ENCODE data around the gene RER1. TPM values are rescaled to one million over a fixed set of nuclear protein-coding genes. Genes with fewer than 3 reads are reported as not detected.

RER1 gene
- total RNA-seq, 1 donor from 2014 or later, result 105 TPM

DNA sequence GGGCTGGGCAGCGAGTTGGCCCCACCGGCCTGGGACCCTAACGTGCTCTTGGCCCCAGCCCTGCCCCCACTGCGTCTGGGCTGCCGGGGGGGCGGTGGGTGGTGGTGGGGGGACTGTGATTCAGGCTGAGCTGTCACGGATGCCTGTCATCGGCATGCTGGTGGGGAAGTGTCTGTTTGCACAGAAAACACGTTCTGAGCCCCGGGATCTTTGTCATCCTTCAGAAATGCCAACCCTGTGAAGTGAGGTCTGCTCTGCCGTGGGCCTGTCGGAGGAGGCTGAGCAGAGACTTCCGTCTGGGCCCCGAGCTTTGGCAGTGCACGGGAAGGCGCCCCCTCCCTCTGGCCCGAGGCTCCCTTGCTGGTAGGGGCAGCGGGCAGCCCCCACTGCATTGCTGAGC, 60.1 kb downstream of the RER1 start:
- no peaks in the 10 kb centered on the region for H3K4me1 Mint-ChIP-seq
- ChIA-PET CTCF (no interaction called here), POLR2A (no interaction called here)
- H3K9me3 Mint-ChIP-seq, result no peaks in the 10 kb centered on the region
- H3K4me3 Mint-ChIP-seq, result no peak overlapping the region
- no peaks in the 10 kb centered on the region for H3K27me3 Mint-ChIP-seq
- no peaks in the 10 kb centered on the region for H3K36me3 Mint-ChIP-seq (ENCODE audit: low read depth)
- ATAC-seq (ENCODE audit: low read depth) (no peak), DNase-seq (no peak)
- TF ChIP-seq, protein P1, sequence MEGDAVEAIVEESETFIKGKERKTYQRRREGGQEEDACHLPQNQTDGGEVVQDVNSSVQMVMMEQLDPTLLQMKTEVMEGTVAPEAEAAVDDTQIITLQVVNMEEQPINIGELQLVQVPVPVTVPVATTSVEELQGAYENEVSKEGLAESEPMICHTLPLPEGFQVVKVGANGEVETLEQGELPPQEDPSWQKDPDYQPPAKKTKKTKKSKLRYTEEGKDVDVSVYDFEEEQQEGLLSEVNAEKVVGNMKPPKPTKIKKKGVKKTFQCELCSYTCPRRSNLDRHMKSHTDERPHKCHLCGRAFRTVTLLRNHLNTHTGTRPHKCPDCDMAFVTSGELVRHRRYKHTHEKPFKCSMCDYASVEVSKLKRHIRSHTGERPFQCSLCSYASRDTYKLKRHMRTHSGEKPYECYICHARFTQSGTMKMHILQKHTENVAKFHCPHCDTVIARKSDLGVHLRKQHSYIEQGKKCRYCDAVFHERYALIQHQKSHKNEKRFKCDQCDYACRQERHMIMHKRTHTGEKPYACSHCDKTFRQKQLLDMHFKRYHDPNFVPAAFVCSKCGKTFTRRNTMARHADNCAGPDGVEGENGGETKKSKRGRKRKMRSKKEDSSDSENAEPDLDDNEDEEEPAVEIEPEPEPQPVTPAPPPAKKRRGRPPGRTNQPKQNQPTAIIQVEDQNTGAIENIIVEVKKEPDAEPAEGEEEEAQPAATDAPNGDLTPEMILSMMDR (IDR thresholded peaks at IDR 0.05), result no peak
- intact Hi-C loops (cut with micrococcal nuclease), result no loop called here
- no peak overlapping the region for H3K27ac Mint-ChIP-seq

DNA sequence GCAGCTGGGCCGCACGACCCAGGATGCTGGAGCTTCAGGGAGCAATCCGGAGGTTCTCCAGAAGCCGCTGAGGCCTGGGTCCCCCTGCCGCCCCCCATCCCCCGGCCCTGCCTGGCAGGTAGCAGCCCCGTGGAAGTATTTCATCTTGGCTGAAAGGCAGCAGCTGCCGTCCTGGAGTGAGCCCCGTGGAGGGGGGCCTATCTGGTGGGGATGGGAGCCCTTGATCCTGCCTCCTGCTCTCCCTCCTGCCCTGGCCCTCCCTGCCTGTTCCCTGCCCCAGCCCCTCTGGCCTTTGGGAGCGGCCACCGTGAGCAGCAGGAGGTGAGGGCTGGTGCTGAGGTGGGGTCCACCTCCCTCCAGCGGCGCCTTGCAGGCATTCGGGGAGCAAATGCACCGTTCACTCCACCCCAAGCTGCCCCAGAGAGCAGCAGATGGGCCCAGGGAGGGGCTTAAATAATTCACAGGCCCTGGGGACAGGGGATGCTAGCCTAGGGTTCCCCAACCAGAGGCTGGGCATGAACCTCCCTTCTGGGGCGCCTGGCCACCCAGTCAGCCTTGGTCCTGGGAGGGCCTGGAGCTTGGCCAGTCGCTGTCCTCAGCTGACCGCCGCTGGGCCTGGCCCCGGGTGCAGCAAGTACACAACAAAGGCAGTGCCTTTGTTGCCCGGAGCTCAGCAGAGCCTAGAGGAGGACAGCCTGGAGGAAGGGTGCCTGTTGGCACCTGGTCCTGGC, 60.7 kb downstream of the RER1 start:
- ATAC-seq (ENCODE audit: low read depth) (no peak), DNase-seq (no peak)
- Mint-ChIP-seq H3K4me3 (no peak overlapping the region), H3K4me1 (no peaks in the 10 kb centered on the region), H3K27ac (no peak overlapping the region), H3K27me3 (no peaks in the 10 kb centered on the region), H3K36me3 (ENCODE audit: low read depth) (no peaks in the 10 kb centered on the region), H3K9me3 (no peaks in the 10 kb centered on the region)
- TF ChIP-seq, protein P1 (IDR thresholded peaks at IDR 0.05), result no peak
- ChIA-PET CTCF (no interaction called here), POLR2A (no interaction called here)
- intact Hi-C loops (cut with micrococcal nuclease), result no loop called here

DNA sequence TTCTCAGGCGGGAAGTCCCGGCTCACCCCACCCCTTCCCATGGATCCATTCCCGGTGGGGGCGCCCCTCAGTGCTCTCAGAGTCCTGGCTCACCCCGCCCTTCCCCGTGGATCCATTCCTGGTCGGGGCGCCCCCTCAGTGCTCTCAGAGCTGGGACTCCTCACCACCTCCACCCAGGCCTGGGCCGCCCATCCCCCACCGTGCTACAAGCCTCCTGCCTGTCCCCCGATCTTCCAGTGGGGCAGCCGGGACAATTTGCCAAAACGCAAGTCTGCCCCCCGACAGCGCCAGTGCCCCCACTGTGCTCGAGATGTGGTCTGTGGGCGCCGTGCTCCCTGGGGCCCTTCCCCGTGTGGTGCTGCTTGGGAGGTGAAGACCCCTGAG, 61.3 kb downstream of the RER1 start:
- ChIA-PET POLR2A (no interaction called here), CTCF (no interaction called here)
- Mint-ChIP-seq H3K9me3 (no peaks in the 10 kb centered on the region), H3K27ac (no peak overlapping the region), H3K36me3 (ENCODE audit: low read depth) (no peaks in the 10 kb centered on the region), H3K4me3 (no peak overlapping the region), H3K4me1 (no peaks in the 10 kb centered on the region), H3K27me3 (no peaks in the 10 kb centered on the region)
- intact Hi-C loops (cut with micrococcal nuclease), result no loop called here
- no peak for ATAC-seq (ENCODE audit: low read depth)
- DNase-seq, result no peak
- TF ChIP-seq, protein P1 (IDR thresholded peaks at IDR 0.05), result no peak

DNA sequence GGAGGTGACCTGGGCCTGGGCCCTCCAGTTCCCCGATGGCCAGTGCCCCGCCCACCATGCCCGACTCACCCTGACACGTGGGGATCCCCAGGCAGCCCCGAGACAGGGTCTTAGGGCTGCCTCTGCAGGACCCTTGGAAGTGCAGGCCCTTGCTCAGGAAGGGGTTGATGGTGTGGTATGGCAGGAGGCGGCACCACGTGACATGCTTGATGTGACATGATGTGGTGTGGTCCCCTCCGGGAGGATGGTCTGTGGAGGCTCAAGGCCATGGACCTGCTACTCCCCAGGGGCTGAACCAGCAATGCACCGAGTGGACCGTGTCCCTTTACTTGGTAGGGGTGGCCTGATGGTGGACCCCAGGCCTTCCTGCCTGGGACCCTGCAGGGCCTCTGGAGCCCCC, 62.6 kb downstream of the RER1 start:
- ChIA-PET CTCF (no interaction called here), POLR2A (no interaction called here)
- intact Hi-C loops (cut with micrococcal nuclease), result no loop called here
- no peaks in the 10 kb centered on the region for H3K9me3 Mint-ChIP-seq
- H3K27me3 Mint-ChIP-seq, result no peaks in the 10 kb centered on the region
- ATAC-seq (ENCODE audit: low read depth) (no peak), DNase-seq (no peak)
- H3K27ac Mint-ChIP-seq, result no peak overlapping the region
- TF ChIP-seq, protein P1 (IDR thresholded peaks at IDR 0.05), result no peak
- no peaks in the 10 kb centered on the region for H3K36me3 Mint-ChIP-seq (ENCODE audit: low read depth)
- no peak overlapping the region for H3K4me3 Mint-ChIP-seq
- no peaks in the 10 kb centered on the region for H3K4me1 Mint-ChIP-seq

Other genes with a start within 250 kb of the RER1 start
- 73.7 and 83.9 TPM in 2 replicates for gene FAAP20, start 197.1 kb upstream of the RER1 start, total RNA-seq
- gene SKI, start 163.5 kb upstream of the RER1 start, total RNA-seq, result 37.2 and 37.6 TPM in 2 replicates
- 15.6 and 17.8 TPM in 2 replicates for gene MORN1, start 287 bp upstream of the RER1 start, total RNA-seq
- 17.4 and 18.9 TPM in 2 replicates for gene PEX10, start 20.7 kb downstream of the RER1 start, total RNA-seq
- gene PLCH2, start 84.4 kb downstream of the RER1 start, total RNA-seq, result 6.0 and 6.1 TPM in 2 replicates
- gene PANK4, start 134.8 kb downstream of the RER1 start, total RNA-seq, result 43.1 and 54.0 TPM in 2 replicates
- gene HES5, start 138.4 kb downstream of the RER1 start, total RNA-seq, result not detected in 2 replicates
- 140 and 148 TPM in 2 replicates for gene TNFRSF14, start 164.5 kb downstream of the RER1 start, total RNA-seq
- gene PRXL2B, start 194.9 kb downstream of the RER1 start, total RNA-seq, result 12.6 and 13.5 TPM in 2 replicates
- gene MMEL1, start 241.2 kb downstream of the RER1 start, total RNA-seq, result not detected in 2 replicates